Lung (tissue), 12 donors: Measurements from ENCODE around the gene ADAMTS12. TPM values are rescaled to one million over a fixed set of nuclear protein-coding genes. Genes with fewer than 3 reads are reported as not detected.

ENCODE experiments used
- ATAC-seq: fragments of 200-7000 bp; cut with Tn5 transposase; one replicate; pipeline ENCODE4 v1.9.1; 2020; ENCODE audit warnings: moderate number of reproducible peaks; ENCODE audit not compliant: insufficient read depth, low FRiP score
- DNase-seq, 3 donors: peaks; one replicate each; pipeline ENCODE4 v3.0.0-alpha.2; 2013 to 2017
- H3K27ac ChIP-seq, 2 donors: one replicate each; pipeline ENCODE4 v1.5.1; 2013; ENCODE audit warnings: mild to moderate bottlenecking in 2 of 2, moderate library complexity in 2 of 2, control low read depth in 1 of 2, inconsistent platforms in 1 of 2, low read depth in 1 of 2, low read length in 1 of 2
- H3K27me3 ChIP-seq, 3 donors: one replicate each; pipeline ENCODE4 v1.5.1; 2013; ENCODE audit warnings: low read length in 2 of 3; ENCODE audit not compliant: control insufficient read depth in 3 of 3, insufficient read depth in 3 of 3
- H3K36me3 ChIP-seq, 4 donors: one replicate each; pipeline ENCODE4 v1.5.1; 2013; ENCODE audit warnings: low read length in 4 of 4, mild to moderate bottlenecking in 1 of 4, moderate library complexity in 1 of 4; ENCODE audit not compliant: control insufficient read depth in 4 of 4, insufficient read depth in 4 of 4
- H3K4me1 ChIP-seq, 5 donors: one replicate each; pipeline ENCODE4 v1.5.1; 2013; ENCODE audit warnings: low read length in 5 of 5, mild to moderate bottlenecking in 2 of 5, moderate library complexity in 1 of 5; ENCODE audit not compliant: control insufficient read depth in 5 of 5, insufficient read depth in 5 of 5
- H3K4me3 ChIP-seq: one replicate; pipeline ENCODE4 v1.5.1; 2013; ENCODE audit warnings: mild to moderate bottlenecking, control low read depth, moderate library complexity
- H3K9ac ChIP-seq, 2 donors: one replicate each; pipeline ENCODE4 v1.5.1; 2013; ENCODE audit warnings: low read length in 2 of 2, control low read depth in 1 of 2; ENCODE audit not compliant: insufficient read depth in 1 of 2
- H3K9me3 ChIP-seq, 4 donors: one replicate each; pipeline ENCODE4 v1.5.1; 2013; ENCODE audit warnings: low read length in 3 of 4, mild to moderate bottlenecking in 1 of 4, moderate library complexity in 1 of 4; ENCODE audit not compliant: control insufficient read depth in 4 of 4, insufficient read depth in 3 of 4
- CTCF ChIP-seq: IDR thresholded peaks from 2 replicates; pipeline ENCODE4 v1.5.1; 2012; ENCODE audit warnings: mild to moderate bottlenecking; ENCODE audit errors: control extremely low read depth, extremely low read depth
- WGBS, 2 donors: extraction: QIAGEN DNeasy Blood & Tissue Kit; methylation state at CpG; one replicate each; pipeline ENCODE4 v1.1.7; 2013; 5-methylcytosine and 5-hydroxymethylcytosine counted together
- polyA plus RNA-seq, 2 donors: library from polyadenylated mRNA; stranded (reverse); fragments of 200-250 nt; gene quantifications; one replicate each; pipeline ENCODE4 v1.2.1, GENCODE V29; 2013
- total RNA-seq, 2 donors: library from RNA; depleted of rRNA in 1 of 2; stranded (reverse); fragments of >200 nt in 1 of 2; gene quantifications; one replicate each; pipeline ENCODE4 v1.2.1, GENCODE V29; 2014 to 2021
- donor health status: control.
- donor health status: control.
- donor health status: Bipolar disorder and iron deficiency.
- donor health status: healthy.
- donor health status: DM: yes; HTN: yes; CAD: no.

Gene ADAMTS12
- total and polyA plus RNA-seq, 4 donors, result 1.3 to 55.1 (median 4.3) TPM

- DNase-seq (peak; percentile 76 to 82 (median 82)), ATAC-seq (peak; percentile 70)
- no peak overlapping the region for H3K4me3 ChIP-seq
- no peak for TF ChIP-seq CTCF
- H3K9me3 ChIP-seq, result peaks cover 0 to 6% (median 0%) of the 10 kb centered on the region in 4 donors
- WGBS, 2 donors, result 0 to 3% methylated on average over 30 of the region's 30 CpGs
- no peaks in the 10 kb centered on the region for H3K36me3 ChIP-seq
- H3K27me3 ChIP-seq, result peaks cover 10 to 47% (median 47%) of the 10 kb centered on the region in 3 donors
- H3K4me1 ChIP-seq, result peaks cover 0 to 18% (median 4%) of the 10 kb centered on the region in 5 donors
- no peak overlapping the region for H3K9ac ChIP-seq
- H3K27ac ChIP-seq, result no peak overlapping the region
Measured at GRCh38 chr5:33936004-33936380, 44.2 kb upstream of the ADAMTS12 start.

- TF ChIP-seq CTCF, result no peak
- Histone ChIP-seq H3K9ac (no peak overlapping the region), H3K4me1 (peaks cover 0 to 18% (median 4%) of the 10 kb centered on the region in 5 donors), H3K27ac (no peak overlapping the region), H3K36me3 (no peaks in the 10 kb centered on the region), H3K4me3 (no peak overlapping the region), H3K27me3 (peaks cover 10 to 30% (median 29%) of the 10 kb centered on the region in 3 donors), H3K9me3 (peaks cover 0 to 6% (median 0%) of the 10 kb centered on the region in 4 donors)
- WGBS, 2 donors, result 77 to 84% methylated on average over 1 of the region's 1 CpG
- DNase-seq (no peak), ATAC-seq (no peak)
Measured at GRCh38 chr5:33934176-33934575, 42.4 kb upstream of the ADAMTS12 start.

- no peak for TF ChIP-seq CTCF
- no peak overlapping the region for H3K9ac ChIP-seq
- H3K4me3 ChIP-seq, result no peak overlapping the region
- H3K36me3 ChIP-seq, result no peaks in the 10 kb centered on the region
- peaks cover 10 to 25% (median 25%) of the 10 kb centered on the region in 3 donors for H3K27me3 ChIP-seq
- peaks cover 0 to 5% (median 0%) of the 10 kb centered on the region in 4 donors for H3K9me3 ChIP-seq
- ATAC-seq, result no peak
- DNase-seq, result no peak
- H3K4me1 ChIP-seq, result peaks cover 0 to 18% (median 4%) of the 10 kb centered on the region in 5 donors
- WGBS, 2 donors, result 89% methylated on average over 3 of the region's 3 CpGs
- no peak overlapping the region for H3K27ac ChIP-seq
Measured at GRCh38 chr5:33933723-33934169, 42.0 kb upstream of the ADAMTS12 start.

GRCh38 chr5:33931136-33931535 lies 39.3 kb upstream of the ADAMTS12 start:
- H3K9me3 ChIP-seq, result no peaks in the 10 kb centered on the region
- H3K4me3 ChIP-seq, result no peak overlapping the region
- DNase-seq (no peak), ATAC-seq (no peak)
- peaks cover 0 to 2% (median 1%) of the 10 kb centered on the region in 3 donors for H3K27me3 ChIP-seq
- WGBS, 2 donors, result 82 to 84% methylated on average over 5 of the region's 5 CpGs
- H3K36me3 ChIP-seq, result no peaks in the 10 kb centered on the region
- TF ChIP-seq CTCF, result no peak
- H3K9ac ChIP-seq, result no peak overlapping the region
- peaks cover 0 to 2% (median 0%) of the 10 kb centered on the region in 5 donors for H3K4me1 ChIP-seq
- H3K27ac ChIP-seq, result no peak overlapping the region
